GM19035 (cell line): Measurements from ENCODE around the gene RFXANK.
"Not testable (repeated sequence)": the region's sequence is repeated elsewhere in the genome, so short reads cannot be mapped to it uniquely, and the experiment has no call there.

Experiments used
- ATAC-seq: cut with Tn5 transposase; IDR thresholded peaks from one replicate; pipeline ENCODE4 v1.9.1; 2021; ENCODE audit not compliant: unreplicated experiment

RFXANK gene

DNA sequence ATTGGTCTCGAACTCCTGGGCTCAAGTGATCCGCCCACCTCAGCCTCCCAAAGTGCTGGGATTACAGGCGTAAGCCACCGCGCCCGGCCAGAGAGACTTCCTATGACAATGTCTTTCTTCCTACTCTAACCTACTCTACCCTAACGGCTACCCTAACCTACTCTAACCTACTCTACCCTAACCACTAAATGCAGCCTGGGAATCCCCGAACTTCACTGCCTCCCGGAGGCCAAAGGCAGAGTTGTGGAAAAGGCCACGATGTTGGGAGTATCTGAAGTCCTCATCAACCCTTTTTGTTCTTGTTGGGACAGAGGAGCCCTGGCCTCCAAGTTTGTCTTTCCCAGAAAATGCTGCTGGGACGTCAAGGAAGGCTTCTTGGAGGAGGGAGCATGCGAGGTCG, 12.1 kb downstream of the RFXANK start:
- no peak for ATAC-seq

GRCh38 chr19:19205416-19206410, 13.7 kb downstream of the RFXANK start:
- ATAC-seq, result no peak

DNA sequence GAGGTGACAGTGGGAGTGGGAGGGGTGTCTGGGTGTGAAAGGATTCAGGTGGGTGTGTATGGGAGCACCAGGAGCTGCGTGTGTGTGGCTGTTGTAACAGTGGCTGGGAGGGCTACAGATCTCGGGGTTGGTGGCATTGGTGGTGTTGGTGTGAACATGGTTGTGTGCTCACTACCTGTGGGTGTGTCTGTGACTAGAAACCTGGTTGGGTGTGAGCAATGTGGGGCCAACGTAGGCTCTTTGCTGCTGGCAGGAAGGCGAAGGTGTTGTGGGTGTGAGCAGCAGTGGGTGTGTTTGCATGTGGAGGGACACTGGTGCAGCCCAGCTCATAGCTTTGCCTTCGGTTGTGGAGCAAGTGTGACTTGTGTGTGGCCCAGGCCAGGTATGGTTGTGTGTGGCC, 14.9 kb downstream of the RFXANK start:
- ATAC-seq, result no peak

- ATAC-seq, result no peak
These were observed 15.8 kb downstream of the RFXANK start for GRCh38 chr19:19207637-19208572.

DNA sequence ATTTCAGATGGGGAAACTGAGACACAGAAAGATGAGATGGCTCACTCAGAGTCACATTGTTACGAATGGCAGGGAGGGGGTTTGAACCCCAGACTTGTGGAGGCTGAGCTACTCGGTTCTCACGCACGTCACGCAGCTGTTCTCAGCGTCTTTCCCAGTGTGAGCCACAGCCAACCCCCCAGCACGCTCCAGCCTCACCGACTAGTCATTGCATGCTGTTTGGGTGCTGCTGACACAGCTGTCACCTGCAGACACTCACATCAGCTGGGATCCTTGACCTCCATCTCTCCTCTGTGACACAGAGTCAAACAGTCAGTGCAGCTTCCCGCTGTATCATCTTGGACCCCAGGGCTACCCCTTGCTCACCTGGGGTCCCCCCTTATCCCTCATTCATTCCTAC, 17.3 kb downstream of the RFXANK start:
- ATAC-seq, result no peak

GRCh38 chr19:19211499-19212420, 19.7 kb downstream of the RFXANK start, which contains the start of gene NCAN:
NCAN (plus strand) TSS chr19:19211958; CDS start chr19:19216954, 4,996 bp downstream.
- ATAC-seq, result no peak

DNA sequence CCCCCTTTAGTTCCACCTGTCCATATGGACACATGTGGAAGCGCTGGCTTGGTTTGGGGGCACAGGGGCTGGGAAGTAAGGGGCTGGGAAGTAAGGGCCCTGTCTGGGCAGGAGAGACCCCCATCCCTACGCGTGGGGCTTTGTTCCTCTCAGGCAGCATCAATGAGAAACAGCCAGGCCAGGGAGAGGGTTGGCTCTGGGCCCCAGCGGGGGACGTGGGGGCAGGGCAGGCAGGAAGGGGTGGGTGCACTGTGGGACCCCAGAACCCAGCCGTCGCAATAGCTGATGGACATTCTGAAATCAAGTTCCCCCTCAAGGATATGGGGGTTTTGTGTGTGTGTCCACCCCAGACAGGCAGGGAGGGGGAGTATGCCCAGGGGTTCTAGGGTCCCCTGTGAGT, 20.9 kb downstream of the RFXANK start:
- ATAC-seq, result no peak

GRCh38 chr19:19213426-19214158, 21.5 kb downstream of the RFXANK start:
- no peak for ATAC-seq

- no peak for ATAC-seq
These were observed 22.1 kb downstream of the RFXANK start for GRCh38 chr19:19214159-19214490.

DNA sequence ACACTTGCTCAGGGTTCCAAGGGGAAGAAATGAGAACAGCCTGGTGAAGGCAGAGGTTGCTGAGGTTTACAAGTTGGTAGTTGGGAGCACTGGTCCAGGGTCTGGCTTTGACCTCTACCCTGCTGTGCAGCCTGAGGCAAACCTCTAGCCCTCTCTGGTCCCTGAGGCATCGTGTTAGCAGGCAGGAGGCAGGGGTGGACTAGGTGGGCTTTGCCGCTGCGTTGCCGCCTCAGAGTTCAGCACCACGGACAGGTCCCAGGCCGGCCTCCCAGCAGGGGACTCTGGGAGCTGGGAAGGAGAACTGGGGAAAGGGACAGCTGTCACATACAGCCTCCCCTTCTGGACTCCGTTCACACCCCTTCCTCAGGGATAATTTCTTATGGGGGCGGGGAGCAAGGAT, 22.8 kb downstream of the RFXANK start:
- no peak for ATAC-seq

DNA sequence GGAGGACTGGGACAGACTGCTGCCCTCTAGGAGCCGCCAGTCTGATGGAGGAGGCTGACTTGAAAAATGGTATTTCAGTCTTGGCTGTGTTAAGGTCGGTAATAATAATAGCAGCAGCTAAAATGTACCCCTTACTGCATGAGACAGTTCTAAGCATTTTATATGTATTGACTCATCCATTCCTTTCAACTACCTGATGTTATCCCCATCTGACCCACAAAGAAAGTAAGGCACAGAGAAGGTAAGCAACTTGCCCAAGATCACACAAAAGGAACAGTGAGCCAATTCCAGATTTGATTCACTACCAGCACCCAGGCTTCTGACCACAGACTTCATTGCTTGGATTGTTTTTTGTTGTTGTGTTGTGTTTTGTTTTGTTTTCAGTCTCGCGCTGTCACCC, 23.7 kb downstream of the RFXANK start:
- ATAC-seq, result no peak

DNA sequence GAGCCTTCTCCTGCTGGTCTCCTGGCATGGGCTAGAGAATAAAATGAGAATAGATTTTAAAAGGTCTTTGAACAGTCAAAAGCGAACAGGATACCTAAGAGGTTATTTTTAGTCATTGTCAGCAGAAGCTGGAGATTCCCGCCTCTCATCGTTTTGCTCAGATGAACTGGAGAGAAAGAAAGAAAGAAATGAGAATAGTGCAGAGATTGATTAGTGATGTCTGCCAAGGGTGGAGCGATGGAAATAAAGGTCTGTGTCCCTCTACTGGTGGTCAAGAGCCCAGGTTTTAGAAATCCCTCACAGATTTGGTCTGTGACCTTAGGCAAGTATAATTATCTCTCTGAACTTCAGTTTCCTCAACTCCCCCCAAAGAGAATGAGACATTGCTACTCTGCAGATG, 25.0 kb downstream of the RFXANK start:
- ATAC-seq, result no peak

- no peak for ATAC-seq
These were observed 26.9 kb downstream of the RFXANK start for GRCh38 chr19:19218911-19219310.

DNA sequence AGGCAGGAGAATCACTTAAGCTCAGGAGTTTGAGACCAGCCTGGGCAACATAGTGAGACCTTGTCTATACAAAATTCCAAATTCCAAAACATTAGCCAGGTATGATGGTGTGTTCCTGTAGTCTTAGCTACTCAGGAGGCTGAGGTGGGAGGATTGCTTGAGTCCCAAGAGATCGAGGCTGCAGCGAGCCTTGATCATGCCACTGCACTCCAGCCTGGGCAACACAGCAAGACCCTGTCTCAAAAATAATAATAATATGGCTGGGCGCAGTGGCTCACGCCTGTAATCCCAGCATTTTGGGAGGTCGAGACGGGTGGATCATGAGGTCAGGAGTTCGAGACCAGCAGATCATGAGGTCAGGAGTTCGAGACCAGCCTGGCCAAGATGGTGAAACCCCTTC, 28.9 kb downstream of the RFXANK start:
- not testable (repeated sequence) for ATAC-seq

DNA sequence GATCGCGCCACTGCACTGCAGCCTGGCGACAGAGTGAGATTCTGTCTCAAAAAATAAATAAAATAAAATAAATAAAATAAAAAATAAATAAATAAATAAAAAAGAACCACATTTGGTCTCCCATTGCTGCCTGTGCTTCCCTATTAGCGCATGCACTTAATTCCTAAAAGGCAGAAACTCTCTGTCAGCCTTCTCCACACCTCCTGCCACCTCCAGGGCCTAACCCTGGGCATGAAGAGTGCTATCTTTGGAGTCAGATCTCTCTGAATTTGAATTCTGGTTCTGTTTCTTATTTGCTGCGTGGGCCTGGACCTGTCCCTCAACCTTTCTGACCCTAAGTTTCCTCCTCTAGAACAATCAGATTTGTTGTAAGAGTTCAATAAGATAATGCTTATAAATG, 31.0 kb downstream of the RFXANK start:
- ATAC-seq, result no peak

- no peak for ATAC-seq
These were observed 31.6 kb downstream of the RFXANK start for GRCh38 chr19:19223636-19224035.

- no peak for ATAC-seq
These were observed 32.2 kb downstream of the RFXANK start for GRCh38 chr19:19224150-19224851.

DNA sequence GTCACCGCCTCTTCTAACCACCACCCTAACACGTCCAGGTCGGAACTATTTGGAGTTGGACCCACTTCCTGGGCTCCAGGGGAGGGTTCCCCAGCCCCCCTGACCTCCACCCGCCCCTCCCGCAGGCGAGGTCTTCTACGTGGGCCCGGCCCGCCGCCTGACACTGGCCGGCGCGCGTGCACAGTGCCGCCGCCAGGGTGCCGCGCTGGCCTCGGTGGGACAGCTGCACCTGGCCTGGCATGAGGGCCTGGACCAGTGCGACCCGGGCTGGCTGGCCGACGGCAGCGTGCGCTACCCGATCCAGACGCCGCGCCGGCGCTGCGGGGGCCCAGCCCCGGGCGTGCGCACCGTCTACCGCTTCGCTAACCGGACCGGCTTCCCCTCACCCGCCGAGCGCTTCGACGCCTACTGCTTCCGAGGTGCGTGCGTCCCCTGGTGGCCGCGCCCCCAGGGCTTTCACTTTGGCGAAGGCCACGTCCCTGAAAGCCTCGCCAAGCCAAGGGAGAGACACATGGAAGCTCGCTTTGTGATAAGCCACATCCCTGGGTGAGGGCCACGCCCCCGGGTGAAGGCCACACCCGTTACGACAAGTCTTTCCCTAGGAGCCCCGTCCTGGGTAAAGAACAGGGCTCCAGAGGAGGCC, 32.9 kb downstream of the RFXANK start:
- no peak for ATAC-seq

DNA sequence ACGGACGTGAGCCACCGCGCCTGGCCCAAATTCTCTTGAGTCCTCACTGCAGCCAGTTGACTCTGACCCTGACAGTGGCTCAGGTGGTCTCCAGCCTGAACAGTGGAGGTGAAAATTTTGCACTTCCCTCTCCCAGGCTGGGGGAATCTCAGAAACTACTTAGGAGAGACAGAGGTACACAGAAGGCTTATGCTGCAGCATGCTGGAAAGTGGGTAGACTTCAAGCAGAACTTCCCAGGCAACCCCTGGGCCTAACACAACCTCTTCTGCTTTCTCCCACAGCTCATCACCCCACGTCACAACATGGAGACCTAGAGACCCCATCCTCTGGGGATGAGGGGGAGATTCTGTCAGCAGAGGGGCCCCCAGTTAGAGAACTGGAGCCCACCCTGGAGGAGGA, 34.1 kb downstream of the RFXANK start:
- no peak for ATAC-seq
